K562 (cell line): Measurements from ENCODE around the gene NECAB2. TPM values are rescaled to one million over a fixed set of nuclear protein-coding genes. Genes with fewer than 3 reads are reported as not detected.

ENCODE experiments used
- ATAC-seq: fragments of 200-7000 bp; cut with Tn5 transposase; 3 replicates; pipeline ENCODE4 v1.9.1; 2020; ENCODE audit warnings: moderate library complexity
- BruUV-seq: library from RNA; stranded (reverse); fragments of 400-500 nt; replicated peaks from 2 replicates; lab custom pipeline; 2021; lab: Mats Ljungman, UMichigan
- CTCF ChIA-PET: fragments of 300-600 bp; formaldehyde crosslinking; extraction: SDS; loops from one replicate; lab custom pipeline; 2021; ENCODE audit warnings: low intra/inter-chr PET ratio; lab: Yijun Ruan, JAX
- POLR2A ChIA-PET: fragments of 300-600, 350-650 bp; sonication (Branson Sonifier 250); formaldehyde crosslinking; extraction: SDS; loops from one replicate; lab custom pipeline; 2021; ENCODE audit warnings: antibody characterized with exemption, inconsistent platforms; lab: Yijun Ruan, JAX
- DNase-seq, 4 experiments: peaks; one replicate each; pipeline versions ENCODE4 v3.0.0 to v3.0.0-alpha.2; 2011 to 2018; ENCODE audit warnings: low spot score in 3 of 4, mixed read lengths in 3 of 4; ENCODE audit errors: extremely low read depth in 1 of 4
- FAIRE-seq: peaks from 2 replicates; lab custom pipeline; 2011; peaks lifted over from hg19 to GRCh38; lab: Jason Lieb, UNC
- H2AFZ ChIP-seq: 2 replicates; pipeline ENCODE4 v1.6.0; 2011; ENCODE audit warnings: low read depth, low read length, control low read depth, inconsistent platforms
- H3K27ac ChIP-seq: fragments of 200-600 bp; 3 replicates; pipeline ENCODE4 v1.8.0; 2011; ENCODE audit warnings: low read depth, mild to moderate bottlenecking, control low read depth, inconsistent platforms, low read length, moderate library complexity, mixed read lengths; ENCODE audit errors: extremely low read depth
- H3K27me3 ChIP-seq, 2 experiments: fragments of 300-600 bp in 1 of 2; 2 replicates in 1 of 2; 3 replicates in 1 of 2; pipeline versions ENCODE4 v1.6.0 to v1.8.0; 2011; ENCODE audit warnings: inconsistent platforms in 2 of 2, low read length in 2 of 2, mild to moderate bottlenecking in 1 of 2, mixed read lengths in 1 of 2, moderate library complexity in 1 of 2; ENCODE audit not compliant: control insufficient read depth in 2 of 2, insufficient read depth in 2 of 2
- H3K36me3 ChIP-seq: fragments of 300-600 bp; 3 replicates; pipeline ENCODE4 v1.8.0; 2011; ENCODE audit warnings: mild to moderate bottlenecking, low read length, inconsistent platforms; ENCODE audit not compliant: control insufficient read depth, insufficient read depth
- H3K4me1 ChIP-seq, 2 experiments: fragments of 200-600 bp in 1 of 2; replicated peaks in 1 of 2; 2 replicates in 1 of 2; 3 replicates in 1 of 2; pipeline versions ENCODE4 v1.5.1 to v1.8.0; 2011; ENCODE audit warnings: inconsistent platforms in 2 of 2, low read length in 2 of 2, mild to moderate bottlenecking in 1 of 2, mixed read lengths in 1 of 2, moderate library complexity in 1 of 2; ENCODE audit not compliant: control insufficient read depth in 2 of 2, insufficient read depth in 2 of 2
- H3K4me2 ChIP-seq: 2 replicates; pipeline ENCODE4 v1.6.1; 2011; ENCODE audit warnings: low read length, control low read depth, inconsistent platforms, mixed read lengths; ENCODE audit not compliant: insufficient read depth
- H3K4me3 ChIP-seq: fragments of 200-600 bp; sonication (generic), shearing (Covaris generic); 2 replicates; pipeline ENCODE4 v1.5.1; 2016; ENCODE audit warnings: control low read depth, inconsistent platforms
- H3K79me2 ChIP-seq: fragments of 200-600 bp; 3 replicates; pipeline ENCODE4 v1.8.0; 2011; ENCODE audit warnings: low read length, inconsistent platforms; ENCODE audit not compliant: control insufficient read depth, insufficient read depth
- H3K9ac ChIP-seq, 2 experiments: 2 replicates each; pipeline versions ENCODE4 v1.6.0 to v1.6.1; 2011; ENCODE audit warnings: low read depth in 2 of 2, low read length in 2 of 2, control low read depth in 1 of 2, inconsistent platforms in 1 of 2, mild to moderate bottlenecking in 1 of 2, mixed read lengths in 1 of 2; ENCODE audit not compliant: insufficient read depth in 1 of 2
- H3K9me1 ChIP-seq: one replicate; pipeline ENCODE4 v1.6.0; 2011; ENCODE audit warnings: inconsistent platforms, mild to moderate bottlenecking, low read length, moderate library complexity; ENCODE audit not compliant: control insufficient read depth, insufficient read depth
- H3K9me3 ChIP-seq: replicated peaks from 2 replicates; pipeline ENCODE4 v1.5.1; 2011; ENCODE audit warnings: low read depth, low read length, inconsistent platforms; ENCODE audit not compliant: control insufficient read depth, insufficient read depth
- H4K20me1 ChIP-seq: replicated peaks from 2 replicates; pipeline ENCODE4 v1.6.1; 2011; ENCODE audit warnings: low read length, inconsistent platforms, mixed read lengths; ENCODE audit not compliant: control insufficient read depth, insufficient read depth
- ARHGAP35 ChIP-seq: fragments of 450-650 bp; IDR thresholded peaks from 2 replicates; pipeline ENCODE4 v1.6.1; 2018; ENCODE audit not compliant: partially characterized antibody
- ATF7 ChIP-seq: fragments of 450-650 bp; IDR thresholded peaks from 2 replicates; pipeline ENCODE4 v1.7.1; 2014; ENCODE audit warnings: mild to moderate bottlenecking, moderate library complexity
- EP400 ChIP-seq: fragments of 450-650 bp; IDR thresholded peaks from 2 replicates; pipeline ENCODE4 v1.6.1; 2017; ENCODE audit warnings: antibody characterized with exemption, mild to moderate bottlenecking, moderate library complexity
- FOXK2 ChIP-seq, 2 experiments: fragments of 450-650 bp; IDR thresholded peaks in 1 of 2; conservative IDR thresholded peaks in 1 of 2; 2 replicates each; pipeline ENCODE4 v1.6.1; 2016; ENCODE audit warnings: low read depth in 2 of 2, mild to moderate bottlenecking in 1 of 2
- FUS ChIP-seq: fragments of 200-400 bp; formaldehyde crosslinking; optimal IDR thresholded peaks from 2 replicates; pipeline ENCODE3; 2017; ENCODE audit warnings: low read depth, low read length
- GABPA ChIP-seq: fragments of 200-800 bp; sonication (Bioruptor generic); conservative IDR thresholded peaks from 2 replicates; pipeline ENCODE4 v1.6.1; 2016; ENCODE audit warnings: low read depth, missing genetic modification characterization, missing compliant biosample characterization
- POLR2G ChIP-seq: fragments of 200-400 bp; formaldehyde crosslinking; IDR thresholded peaks from 2 replicates; pipeline ENCODE4 v1.6.1; 2017; ENCODE audit warnings: low read depth, mild to moderate bottlenecking, antibody characterized with exemption, low read length, moderate library complexity
- SIRT6 ChIP-seq: IDR thresholded peaks from one replicate; pipeline ENCODE4 v1.6.1; 2012; ENCODE audit warnings: low read depth, mild to moderate bottlenecking, control low read depth, inconsistent platforms, low read length, moderate library complexity
- ZNF253 ChIP-seq: fragments of 250-450 bp; sonication (Bioruptor Pico); conservative IDR thresholded peaks from 2 replicates; pipeline ENCODE4 v1.6.1; 2021; ENCODE audit warnings: mild to moderate bottlenecking
- WGBS: fragments of 100-300 bp; shearing (Covaris generic); methylation state at CpG from one replicate; pipeline ENCODE4 v1.1.6; 2016; ENCODE audit warnings: low coverage, mixed read lengths; ENCODE audit not compliant: insufficient coverage; ENCODE audit errors: missing lambda C conversion rate; 5-methylcytosine and 5-hydroxymethylcytosine counted together
- in situ Hi-C: fragments of 300-500 bp; cut with MboI; formaldehyde crosslinking; loops from 4 replicates; pipeline ENCODE4 v1.15.0; 2018; ENCODE audit warnings: inconsistent platforms, mixed read lengths
- intact Hi-C: fragments of 100-400 bp; cut with micrococcal nuclease; formaldehyde crosslinking; loops from 2 replicates; pipeline ENCODE4 v1.14.2; 2022
- polyA plus RNA-seq, 8 experiments: library from polyadenylated mRNA; depleted of rRNA in 4 of 8; stranded (reverse) in 5 of 8; unstranded in 3 of 8; fragments of >200 nt; fragmentation: Nextera tagmentation in 2 of 8; fragmentation: Illumina TruSeq in 1 of 8; extraction: Ambion mirVana in 2 of 8; extraction: Trizol in 1 of 8; gene quantifications; 2 replicates each; pipeline versions ENCODE4 v1.2.1 to v1.2.3, GENCODE V29; 2011 to 2014; ENCODE audit warnings: inconsistent platforms in 1 of 8, missing spikeins in 1 of 8
- total RNA-seq, 7 experiments: library from RNA; depleted of rRNA in 6 of 7; stranded (reverse); fragments of >200 nt in 6 of 7; fragmentation: Illumina TruSeq in 2 of 7; extraction: Trizol in 2 of 7; gene quantifications; 2 replicates each; pipeline versions ENCODE4 v1.2.1 to v1.2.3, GENCODE V29; 2011 to 2021; ENCODE audit warnings: low replicate concordance in 1 of 7
- TF ChIP-seq, protein P1 (sequence below): IDR thresholded peaks from 2 replicates; pipeline ENCODE4 v1.6.1; 2012; ENCODE audit warnings: low read depth, low read length, improper control_type of control experiment, borderline replicate concordance
- TF ChIP-seq, protein P2 (sequence below): fragments of 250-450 bp; sonication (Bioruptor Pico); IDR thresholded peaks from 2 replicates; pipeline ENCODE4 v1.4.0; 2020; ENCODE audit warnings: borderline replicate concordance
- TF ChIP-seq, protein P3 (sequence below): fragments of 250-450 bp; sonication (Bioruptor Pico); IDR thresholded peaks from 2 replicates; pipeline ENCODE4 v1.4.0; 2020; ENCODE audit warnings: mild to moderate bottlenecking, moderate library complexity

Gene NECAB2
- total and polyA plus RNA-seq, 9 of the 15 experiments (the other 6 are each of a cell fraction or from before 2014, with no cell fraction given), result 0.03 to 0.28 TPM; not detected in 7

DNA sequence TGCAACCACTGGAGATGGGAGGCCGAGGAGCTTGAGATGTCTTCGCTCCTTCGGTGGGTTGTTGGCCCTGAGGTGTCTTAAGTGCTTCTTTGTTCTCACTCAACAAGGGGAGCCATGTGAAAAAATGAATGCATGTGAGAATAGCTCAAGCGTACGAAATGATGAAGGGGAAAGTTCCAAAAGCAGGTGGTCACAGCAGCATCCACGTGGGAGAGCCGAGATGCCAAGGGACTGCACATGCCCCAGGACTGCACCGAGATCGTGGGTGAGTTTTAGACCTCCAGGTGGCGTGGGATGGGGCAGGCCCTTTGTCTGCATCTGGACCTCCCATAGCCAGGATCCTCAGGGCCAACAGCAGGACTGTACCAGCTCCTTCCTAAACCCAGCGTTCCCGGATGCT, 66.5 kb downstream of the NECAB2 start:
- intact Hi-C loops, result no loop called here
- FAIRE-seq (no peak), ATAC-seq (no peak)

More for the DNA sequence above, 66.5 kb downstream of the NECAB2 start:
- Histone ChIP-seq H3K79me2 (no peaks in the 10 kb centered on the region), H3K36me3 (no peaks in the 10 kb centered on the region), H3K9ac (no peak overlapping the region), H4K20me1 (0 out of 2 replicates have a peak, but pooled peaks cover 20% of the 10 kb centered on the region), H3K4me2 (no peak overlapping the region), H2AFZ (no peak overlapping the region), H3K27me3 (peaks cover 63 to 93% of the 10 kb centered on the region in 2 experiments), H3K4me3 (no peak overlapping the region), H3K9me3 (no peaks in the 10 kb centered on the region), H3K9me1 (no peaks in the 10 kb centered on the region), H3K27ac (no peak overlapping the region), H3K4me1 (peaks cover 0 to 8% of the 10 kb centered on the region in 2 experiments; a peak in 1 of 5 replicates)
- in situ Hi-C loops, result no loop called here
- 4% methylated on average over 12 of the region's 12 CpGs for WGBS
- TF ChIP-seq, protein P1, sequence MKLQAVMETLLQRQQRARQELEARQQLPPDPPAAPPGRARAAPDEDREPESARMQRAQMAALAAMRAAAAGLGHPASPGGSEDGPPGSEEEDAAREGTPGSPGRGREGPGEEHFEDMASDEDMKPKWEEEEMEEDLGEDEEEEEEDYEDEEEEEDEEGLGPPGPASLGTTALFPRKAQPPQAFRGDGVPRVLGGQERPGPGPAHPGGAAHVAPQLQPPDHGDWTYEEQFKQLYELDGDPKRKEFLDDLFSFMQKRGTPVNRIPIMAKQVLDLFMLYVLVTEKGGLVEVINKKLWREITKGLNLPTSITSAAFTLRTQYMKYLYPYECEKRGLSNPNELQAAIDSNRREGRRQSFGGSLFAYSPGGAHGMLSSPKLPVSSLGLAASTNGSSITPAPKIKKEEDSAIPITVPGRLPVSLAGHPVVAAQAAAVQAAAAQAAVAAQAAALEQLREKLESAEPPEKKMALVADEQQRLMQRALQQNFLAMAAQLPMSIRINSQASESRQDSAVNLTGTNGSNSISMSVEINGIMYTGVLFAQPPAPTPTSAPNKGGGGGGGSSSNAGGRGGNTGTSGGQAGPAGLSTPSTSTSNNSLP, result no peak
- TF ChIP-seq, protein P2, sequence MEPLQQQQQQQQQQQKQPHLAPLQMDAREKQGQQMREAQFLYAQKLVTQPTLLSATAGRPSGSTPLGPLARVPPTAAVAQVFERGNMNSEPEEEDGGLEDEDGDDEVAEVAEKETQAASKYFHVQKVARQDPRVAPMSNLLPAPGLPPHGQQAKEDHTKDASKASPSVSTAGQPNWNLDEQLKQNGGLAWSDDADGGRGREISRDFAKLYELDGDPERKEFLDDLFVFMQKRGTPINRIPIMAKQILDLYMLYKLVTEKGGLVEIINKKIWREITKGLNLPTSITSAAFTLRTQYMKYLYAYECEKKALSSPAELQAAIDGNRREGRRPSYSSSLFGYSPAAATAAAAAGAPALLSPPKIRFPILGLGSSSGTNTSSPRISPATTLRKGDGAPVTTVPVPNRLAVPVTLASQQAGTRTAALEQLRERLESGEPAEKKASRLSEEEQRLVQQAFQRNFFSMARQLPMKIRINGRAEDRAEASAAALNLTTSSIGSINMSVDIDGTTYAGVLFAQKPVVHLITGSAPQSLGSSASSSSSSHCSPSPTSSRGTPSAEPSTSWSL (CRISPR knock-in tag), result no peak
- TF ChIP-seq GABPA (tag), result no peak
- TF ChIP-seq ATF7, result no peak
- TF ChIP-seq SIRT6, result no peak
- TF ChIP-seq EP400, result no peak
- TF ChIP-seq, protein P3, sequence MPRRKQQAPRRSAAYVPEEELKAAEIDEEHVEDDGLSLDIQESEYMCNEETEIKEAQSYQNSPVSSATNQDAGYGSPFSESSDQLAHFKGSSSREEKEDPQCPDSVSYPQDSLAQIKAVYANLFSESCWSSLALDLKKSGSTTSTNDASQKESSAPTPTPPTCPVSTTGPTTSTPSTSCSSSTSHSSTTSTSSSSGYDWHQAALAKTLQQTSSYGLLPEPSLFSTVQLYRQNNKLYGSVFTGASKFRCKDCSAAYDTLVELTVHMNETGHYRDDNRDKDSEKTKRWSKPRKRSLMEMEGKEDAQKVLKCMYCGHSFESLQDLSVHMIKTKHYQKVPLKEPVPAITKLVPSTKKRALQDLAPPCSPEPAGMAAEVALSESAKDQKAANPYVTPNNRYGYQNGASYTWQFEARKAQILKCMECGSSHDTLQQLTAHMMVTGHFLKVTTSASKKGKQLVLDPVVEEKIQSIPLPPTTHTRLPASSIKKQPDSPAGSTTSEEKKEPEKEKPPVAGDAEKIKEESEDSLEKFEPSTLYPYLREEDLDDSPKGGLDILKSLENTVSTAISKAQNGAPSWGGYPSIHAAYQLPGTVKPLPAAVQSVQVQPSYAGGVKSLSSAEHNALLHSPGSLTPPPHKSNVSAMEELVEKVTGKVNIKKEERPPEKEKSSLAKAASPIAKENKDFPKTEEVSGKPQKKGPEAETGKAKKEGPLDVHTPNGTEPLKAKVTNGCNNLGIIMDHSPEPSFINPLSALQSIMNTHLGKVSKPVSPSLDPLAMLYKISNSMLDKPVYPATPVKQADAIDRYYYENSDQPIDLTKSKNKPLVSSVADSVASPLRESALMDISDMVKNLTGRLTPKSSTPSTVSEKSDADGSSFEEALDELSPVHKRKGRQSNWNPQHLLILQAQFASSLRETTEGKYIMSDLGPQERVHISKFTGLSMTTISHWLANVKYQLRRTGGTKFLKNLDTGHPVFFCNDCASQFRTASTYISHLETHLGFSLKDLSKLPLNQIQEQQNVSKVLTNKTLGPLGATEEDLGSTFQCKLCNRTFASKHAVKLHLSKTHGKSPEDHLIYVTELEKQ, result no peak
- TF ChIP-seq FUS, result no peak
- TF ChIP-seq FOXK2 (conservative IDR thresholded peaks at IDR 0.05 in 1 of 2, IDR thresholded peaks at IDR 0.05 in 1 of 2; ENCODE audit: low read depth in 2 of 2), result no peak
- no peak for TF ChIP-seq POLR2G
- no peak for TF ChIP-seq ARHGAP35
- TF ChIP-seq ZNF253 (CRISPR knock-in tag), result no peak
- ChIA-PET POLR2A (interaction anchor here (1.1 kb wide), 1 partner anchor 17 kb away, joined by 3 read pairs; no protein-coding TSS in a partner anchor), CTCF (no interaction called here)
- no peak for DNase-seq
- no TSS peak for BruUV-seq
